ENCODE results near the gene SCEL.

DNA sequence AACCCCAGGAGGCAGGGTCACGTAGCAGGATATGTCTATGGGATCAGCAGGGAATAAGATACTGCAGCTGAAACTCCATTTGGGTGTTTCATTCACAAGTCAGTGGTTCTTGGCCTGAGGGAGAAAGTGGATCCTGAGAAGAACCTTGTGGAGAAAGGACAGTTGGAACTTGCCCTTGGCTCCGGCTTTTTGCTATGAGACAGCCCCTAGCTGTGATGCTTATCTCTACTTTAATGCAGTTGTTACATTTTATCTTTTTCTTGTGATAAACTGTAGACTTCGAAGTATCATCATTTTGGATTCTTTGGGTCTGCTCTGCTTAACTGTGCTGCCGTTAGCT, 6.0 kb upstream of the SCEL start:
- no peak for TF ChIP-seq SIN3A (IDR thresholded peaks at IDR 0.05; ENCODE audit: borderline replicate concordance, insufficient read depth, low read length)
- TF ChIP-seq POLR2AphosphoS5 (IDR thresholded peaks at IDR 0.05; ENCODE audit: low read depth, low read length): no peak
- TF ChIP-seq REST (IDR thresholded peaks at IDR 0.05; ENCODE audit: insufficient read depth in 1 of 2, low read depth in 2 of 2, low read length in 2 of 2): no peak
- TF ChIP-seq TAF1 (IDR thresholded peaks at IDR 0.05; ENCODE audit: borderline replicate concordance, insufficient read depth, low read length): no peak

Data from PFSK-1 (cell line).